ENCODE data around the gene TPSAB1. TPM values are rescaled to one million over a fixed set of nuclear protein-coding genes. Genes with fewer than 3 reads are reported as not detected.

TPSAB1 gene
- total RNA-seq, 1 donor from 2014 or later: not detected

- Mint-ChIP-seq H3K36me3 (ENCODE audit: unreplicated experiment) (no peaks in the 10 kb centered on the region), H3K4me3 (ENCODE audit: unreplicated experiment) (no peak overlapping the region), H3K27ac (ENCODE audit: unreplicated experiment) (no peak overlapping the region), H3K9me3 (ENCODE audit: unreplicated experiment) (peaks cover 6% of the 10 kb centered on the region), H3K27me3 (ENCODE audit: unreplicated experiment) (peaks cover 8% of the 10 kb centered on the region), H3K4me1 (ENCODE audit: low read depth, unreplicated experiment) (no peaks in the 10 kb centered on the region)
- no peak for TF ChIP-seq CTCF (IDR thresholded peaks at IDR 0.05; ENCODE audit: partially characterized antibody, unreplicated experiment)
- no peak for DNase-seq
Measured at GRCh38 chr16:1218061-1218929, 22.2 kb upstream of the TPSAB1 start.

GRCh38 chr16:1218930-1219611, 21.4 kb upstream of the TPSAB1 start:
- Mint-ChIP-seq H3K36me3 (ENCODE audit: unreplicated experiment) (no peaks in the 10 kb centered on the region), H3K27ac (ENCODE audit: unreplicated experiment) (no peak overlapping the region), H3K27me3 (ENCODE audit: unreplicated experiment) (peaks cover 11% of the 10 kb centered on the region), H3K4me3 (ENCODE audit: unreplicated experiment) (no peak overlapping the region), H3K4me1 (ENCODE audit: low read depth, unreplicated experiment) (no peaks in the 10 kb centered on the region), H3K9me3 (ENCODE audit: unreplicated experiment) (peaks cover 12% of the 10 kb centered on the region)
- TF ChIP-seq CTCF (IDR thresholded peaks at IDR 0.05; ENCODE audit: partially characterized antibody, unreplicated experiment): no peak
- no peak for DNase-seq

GRCh38 chr16:1220098-1220728, 20.3 kb upstream of the TPSAB1 start:
- peaks cover 12% of the 10 kb centered on the region for H3K9me3 Mint-ChIP-seq (ENCODE audit: unreplicated experiment)
- no peak overlapping the region for H3K4me3 Mint-ChIP-seq (ENCODE audit: unreplicated experiment)
- no peak for DNase-seq
- no peak overlapping the region for H3K27ac Mint-ChIP-seq (ENCODE audit: unreplicated experiment)
- no peaks in the 10 kb centered on the region for H3K4me1 Mint-ChIP-seq (ENCODE audit: low read depth, unreplicated experiment)
- peaks cover 11% of the 10 kb centered on the region for H3K27me3 Mint-ChIP-seq (ENCODE audit: unreplicated experiment)
- no peak for TF ChIP-seq CTCF (IDR thresholded peaks at IDR 0.05; ENCODE audit: partially characterized antibody, unreplicated experiment)
- H3K36me3 Mint-ChIP-seq (ENCODE audit: unreplicated experiment): no peaks in the 10 kb centered on the region

GRCh38 chr16:1220841-1221627, 19.5 kb upstream of the TPSAB1 start:
- Mint-ChIP-seq H3K4me3 (ENCODE audit: unreplicated experiment) (no peak overlapping the region), H3K27ac (ENCODE audit: unreplicated experiment) (peak overlapping the region; percentile 6), H3K27me3 (ENCODE audit: unreplicated experiment) (peaks cover 16% of the 10 kb centered on the region)

More at GRCh38 chr16:1220841-1221627, 19.5 kb upstream of the TPSAB1 start:
- H3K4me1 Mint-ChIP-seq (ENCODE audit: low read depth, unreplicated experiment): no peaks in the 10 kb centered on the region
- no peaks in the 10 kb centered on the region for H3K36me3 Mint-ChIP-seq (ENCODE audit: unreplicated experiment)
- peaks cover 17% of the 10 kb centered on the region for H3K9me3 Mint-ChIP-seq (ENCODE audit: unreplicated experiment)
- no peak for TF ChIP-seq CTCF (IDR thresholded peaks at IDR 0.05; ENCODE audit: partially characterized antibody, unreplicated experiment)
- no peak for DNase-seq
